ENCODE measurements around the gene CDKN2AIP.
"Not testable (repeated sequence)": the region's sequence is repeated elsewhere in the genome, so short reads cannot be mapped to it uniquely, and the experiment has no call there.

The CDKN2AIP gene

GRCh38 chr4:183471946-183472708 is 27.7 kb downstream of the CDKN2AIP start:
- Histone ChIP-seq H3K4me1 (no peaks in the 10 kb centered on the region), H3K4me3 (no peak overlapping the region), H3K27me3 (ENCODE audit: low read depth) (no peaks in the 10 kb centered on the region), H3K9me3 (no peaks in the 10 kb centered on the region), H3K36me3 (replicated peaks) (no peaks in the 10 kb centered on the region)
- DNase-seq (ENCODE audit: low spot score in 2 of 2): peak; percentile 78 to 95
- in situ Hi-C loops (cut with MboI; ENCODE audit: low sequenced_read_pairs): loop anchor here (10.0 kb wide), 1 partner anchor 703 kb away; no protein-coding TSS in a partner anchor

GRCh38 chr4:183478123-183478522 is 33.7 kb downstream of the CDKN2AIP start:
- H3K9me3 ChIP-seq: no peaks in the 10 kb centered on the region
- H3K4me3 ChIP-seq: no peak overlapping the region
- no peaks in the 10 kb centered on the region for H3K4me1 ChIP-seq
- H3K36me3 ChIP-seq (replicated peaks): no peaks in the 10 kb centered on the region
- H3K27me3 ChIP-seq (ENCODE audit: low read depth): no peaks in the 10 kb centered on the region
- no peak for DNase-seq (ENCODE audit: low spot score in 2 of 2)
- in situ Hi-C loops (cut with MboI; ENCODE audit: low sequenced_read_pairs): loop anchor here (10.0 kb wide), 1 partner anchor 697 kb away; no protein-coding TSS in a partner anchor

GRCh38 chr4:183478926-183479325 is 34.5 kb downstream of the CDKN2AIP start:
- in situ Hi-C loops (cut with MboI; ENCODE audit: low sequenced_read_pairs): loop anchor here (10.0 kb wide), 1 partner anchor 696 kb away; no protein-coding TSS in a partner anchor
- no peak overlapping the region for H3K4me3 ChIP-seq
- H3K36me3 ChIP-seq (replicated peaks): no peaks in the 10 kb centered on the region
- H3K27me3 ChIP-seq (ENCODE audit: low read depth): no peaks in the 10 kb centered on the region
- no peak for DNase-seq (ENCODE audit: low spot score in 2 of 2)
- H3K9me3 ChIP-seq: no peaks in the 10 kb centered on the region
- no peaks in the 10 kb centered on the region for H3K4me1 ChIP-seq

GRCh38 chr4:183482515-183483095 is 38.2 kb downstream of the CDKN2AIP start:
- H3K27me3 ChIP-seq (ENCODE audit: low read depth); DNase-seq (ENCODE audit: low spot score in 2 of 2); H3K9me3 ChIP-seq; in situ Hi-C loops (cut with MboI; ENCODE audit: low sequenced_read_pairs); H3K4me1 ChIP-seq; H3K36me3 ChIP-seq (replicated peaks); H3K4me3 ChIP-seq: not testable (repeated sequence)

- H3K4me3 ChIP-seq: no peak overlapping the region
- no peak for DNase-seq (ENCODE audit: low spot score in 2 of 2)
- no peaks in the 10 kb centered on the region for H3K4me1 ChIP-seq
- no peaks in the 10 kb centered on the region for H3K27me3 ChIP-seq (ENCODE audit: low read depth)
- in situ Hi-C loops (cut with MboI; ENCODE audit: low sequenced_read_pairs): no loop called here
- no peaks in the 10 kb centered on the region for H3K36me3 ChIP-seq (replicated peaks)
- no peaks in the 10 kb centered on the region for H3K9me3 ChIP-seq
Observed at GRCh38 chr4:183483997-183484396, 39.6 kb downstream of the CDKN2AIP start.

- in situ Hi-C loops (cut with MboI; ENCODE audit: low sequenced_read_pairs): no loop called here
- no peaks in the 10 kb centered on the region for H3K9me3 ChIP-seq
- no peaks in the 10 kb centered on the region for H3K27me3 ChIP-seq (ENCODE audit: low read depth)
- no peaks in the 10 kb centered on the region for H3K36me3 ChIP-seq (replicated peaks)
- H3K4me1 ChIP-seq: no peaks in the 10 kb centered on the region
- DNase-seq (ENCODE audit: low spot score in 2 of 2): no peak
- H3K4me3 ChIP-seq: no peak overlapping the region
Observed at GRCh38 chr4:183485411-183486160, 41.1 kb downstream of the CDKN2AIP start.

- Histone ChIP-seq H3K4me3 (no peak overlapping the region), H3K9me3 (no peaks in the 10 kb centered on the region), H3K27me3 (ENCODE audit: low read depth) (no peaks in the 10 kb centered on the region), H3K4me1 (no peaks in the 10 kb centered on the region), H3K36me3 (replicated peaks) (no peaks in the 10 kb centered on the region)
- no peak for DNase-seq (ENCODE audit: low spot score in 2 of 2)
- in situ Hi-C loops (cut with MboI; ENCODE audit: low sequenced_read_pairs): no loop called here
Observed at GRCh38 chr4:183492791-183493222, 48.4 kb downstream of the CDKN2AIP start.

- in situ Hi-C loops (cut with MboI; ENCODE audit: low sequenced_read_pairs): no loop called here
- Histone ChIP-seq H3K4me3 (no peak overlapping the region), H3K9me3 (no peaks in the 10 kb centered on the region), H3K36me3 (replicated peaks) (no peaks in the 10 kb centered on the region), H3K27me3 (ENCODE audit: low read depth) (no peaks in the 10 kb centered on the region), H3K4me1 (no peaks in the 10 kb centered on the region)
- no peak for DNase-seq (ENCODE audit: low spot score in 2 of 2)
Observed at GRCh38 chr4:183493246-183493645, 48.8 kb downstream of the CDKN2AIP start.

GRCh38 chr4:183495184-183495583 is 50.7 kb downstream of the CDKN2AIP start:
- Histone ChIP-seq H3K36me3 (replicated peaks) (no peaks in the 10 kb centered on the region), H3K27me3 (ENCODE audit: low read depth) (no peaks in the 10 kb centered on the region), H3K4me1 (no peaks in the 10 kb centered on the region), H3K4me3 (no peak overlapping the region), H3K9me3 (no peaks in the 10 kb centered on the region)
- in situ Hi-C loops (cut with MboI; ENCODE audit: low sequenced_read_pairs): no loop called here
- DNase-seq (ENCODE audit: low spot score in 2 of 2): no peak
